Pancreas (tissue), 10 donors: ENCODE results near the gene HEG1. TPM values are rescaled to one million over a fixed set of nuclear protein-coding genes. Genes with fewer than 3 reads are reported as not detected.

Experiments
- ATAC-seq, 4 donors: fragments of 200-7000 bp; cut with Tn5 transposase; one replicate each; pipeline versions ENCODE4 v1.8.0 to v1.9.1; 2020; ENCODE audit warnings: mild to moderate bottlenecking in 4 of 4, moderate library complexity in 4 of 4
- DNase-seq, 6 donors: peaks; one replicate each; pipeline ENCODE4 v3.0.0-alpha.2; 2020
- FAIRE-seq: peaks from 2 replicates; lab custom pipeline; 2012; peaks lifted over from hg19 to GRCh38; lab: Jason Lieb, UNC
- H3K27ac ChIP-seq, 4 donors: fragments of 200-600 bp; sonication (generic); 1 replicate in 3 of 4; 2 replicates in 1 of 4; pipeline versions ENCODE4 v1.5.0 to v1.8.0; 2020
- H3K27me3 ChIP-seq, 4 donors: fragments of 200-600 bp; one replicate each; pipeline ENCODE4 v1.8.0; 2021
- H3K36me3 ChIP-seq, 3 donors: fragments of 200-600 bp; sonication (generic) in 1 of 3; one replicate each; pipeline versions ENCODE4 v1.5.0 to v1.8.0; 2020 to 2021
- H3K4me1 ChIP-seq, 3 donors: fragments of 200-600 bp; one replicate each; pipeline ENCODE4 v1.8.0; 2021
- H3K4me3 ChIP-seq, 4 donors: fragments of 200-600 bp; sonication (generic) in 2 of 4; one replicate each; pipeline versions ENCODE4 v1.5.0 to v1.8.0; 2020 to 2021
- H3K9me3 ChIP-seq, 4 donors: fragments of 200-600 bp; one replicate each; pipeline ENCODE4 v1.8.0; 2021
- WGBS, 2 donors: extraction: QIAGEN DNeasy Blood & Tissue Kit; methylation state at CpG; one replicate each; pipeline ENCODE4 v1.1.7; 2013; 5-methylcytosine and 5-hydroxymethylcytosine counted together
- intact Hi-C, 3 donors: fragments of 100-400 bp; cut with DNase I; formaldehyde crosslinking; loops; one replicate each; pipeline versions ENCODE4 v1.11.1 to v1.14.2; 2022
- polyA plus RNA-seq, 2 donors: library from polyadenylated mRNA; stranded (reverse); fragments of 200-250 nt; gene quantifications; one replicate each; pipeline ENCODE4 v1.2.3, GENCODE V29; 2013
- total RNA-seq, 6 donors: library from RNA; stranded (reverse); fragmentation: NEBNext Ultra II Directional in 4 of 6; extraction: Animal tissue kit (Norgen Biotek cat#: 25700) in 4 of 6; gene quantifications; one replicate each; pipeline versions ENCODE4 v1.2.1 to v1.2.4, GENCODE V29; 2021 to 2023
- TF ChIP-seq, protein P1 (sequence below), 4 donors: fragments of 200-600 bp; sonication (generic) in 3 of 4; IDR thresholded peaks; one replicate each; pipeline versions ENCODE4 v1.5.0 to v1.8.0; 2021; ENCODE audit warnings: antibody characterized with exemption in 4 of 4
- donor health status: healthy with polysubstance abuse.
- donor health status: DM: no; HTN: no; CAD: no; lungs with moderate emphysema.
- donor health status: DM: no; HTN: no; CAD: no.
- donor health status: control.
- donor health status: control.
- donor health status: Bipolar disorder and iron deficiency.
- donor health status: DM: yes; HTN: yes; CAD: no.
- donor health status: DM: no; HTN: no; CAD: no.
- donor health status: DM: no; HTN: no; CAD: no.
- donor health status: DM: yes; HTN: yes; CAD: no.

The HEG1 gene
- total and polyA plus RNA-seq, 8 donors, result 9.6 to 36.6 (median 20.9) TPM

DNA sequence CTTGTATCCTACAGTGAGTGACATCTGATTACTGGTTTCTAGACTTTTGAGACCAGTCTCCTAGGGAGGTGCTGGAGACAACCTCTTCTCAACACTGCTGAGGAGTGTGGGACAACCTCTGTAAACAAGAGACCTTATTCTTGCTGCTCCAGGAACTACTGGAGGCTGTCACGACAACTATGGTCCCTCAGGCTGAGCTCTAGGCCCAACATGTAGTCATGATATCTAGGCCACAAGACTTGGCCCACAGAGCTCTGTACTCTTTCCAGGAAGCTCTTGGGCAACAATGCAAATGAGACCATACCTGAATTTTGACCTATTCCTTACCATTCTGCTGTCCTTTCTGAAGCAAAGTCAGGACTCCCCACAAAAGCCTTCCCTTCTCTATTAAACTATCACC is 24.3 kb upstream of the HEG1 start:
- ATAC-seq, result no peak
- intact Hi-C loops, result no loop called here

DNA sequence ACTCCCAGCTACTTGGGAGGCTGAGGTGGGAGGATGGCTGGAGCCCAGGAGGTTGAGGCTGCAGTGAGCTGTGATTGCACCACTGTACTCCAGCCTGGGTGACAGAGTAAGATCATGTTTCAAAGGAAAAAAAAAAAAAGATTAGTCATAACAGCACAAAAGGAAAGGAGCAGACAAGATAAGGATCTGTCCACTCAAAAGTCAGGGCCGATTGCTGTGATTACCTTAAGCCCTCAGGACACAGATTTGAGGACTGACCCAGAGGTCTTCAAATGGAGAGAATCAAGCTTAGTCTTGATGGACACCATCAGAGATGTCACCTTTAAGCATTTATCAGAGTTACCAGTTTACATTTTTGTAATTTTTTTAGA is 23.9 kb upstream of the HEG1 start:
- FAIRE-seq, result no peak
- Histone ChIP-seq H3K36me3 (peaks cover 0 to 6% (median 0%) of the 10 kb centered on the region in 3 donors), H3K27me3 (no peaks in the 10 kb centered on the region), H3K27ac (no peak overlapping the region), H3K4me3 (no peak overlapping the region), H3K4me1 (no peaks in the 10 kb centered on the region), H3K9me3 (no peaks in the 10 kb centered on the region)
- TF ChIP-seq, protein P1, sequence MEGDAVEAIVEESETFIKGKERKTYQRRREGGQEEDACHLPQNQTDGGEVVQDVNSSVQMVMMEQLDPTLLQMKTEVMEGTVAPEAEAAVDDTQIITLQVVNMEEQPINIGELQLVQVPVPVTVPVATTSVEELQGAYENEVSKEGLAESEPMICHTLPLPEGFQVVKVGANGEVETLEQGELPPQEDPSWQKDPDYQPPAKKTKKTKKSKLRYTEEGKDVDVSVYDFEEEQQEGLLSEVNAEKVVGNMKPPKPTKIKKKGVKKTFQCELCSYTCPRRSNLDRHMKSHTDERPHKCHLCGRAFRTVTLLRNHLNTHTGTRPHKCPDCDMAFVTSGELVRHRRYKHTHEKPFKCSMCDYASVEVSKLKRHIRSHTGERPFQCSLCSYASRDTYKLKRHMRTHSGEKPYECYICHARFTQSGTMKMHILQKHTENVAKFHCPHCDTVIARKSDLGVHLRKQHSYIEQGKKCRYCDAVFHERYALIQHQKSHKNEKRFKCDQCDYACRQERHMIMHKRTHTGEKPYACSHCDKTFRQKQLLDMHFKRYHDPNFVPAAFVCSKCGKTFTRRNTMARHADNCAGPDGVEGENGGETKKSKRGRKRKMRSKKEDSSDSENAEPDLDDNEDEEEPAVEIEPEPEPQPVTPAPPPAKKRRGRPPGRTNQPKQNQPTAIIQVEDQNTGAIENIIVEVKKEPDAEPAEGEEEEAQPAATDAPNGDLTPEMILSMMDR (IDR thresholded peaks at IDR 0.05), result no peak
- intact Hi-C loops, result no loop called here
- 65 to 71% methylated on average over 1 of the region's 1 CpG for WGBS, 2 donors
- DNase-seq, result no peak
- no peak for ATAC-seq

More for the DNA sequence above, 24.3 kb upstream of the HEG1 start:
- WGBS, 2 donors, result 95 to 96% methylated on average over 1 of the region's 1 CpG
- TF ChIP-seq, protein P1 (IDR thresholded peaks at IDR 0.05), result no peak
- no peaks in the 10 kb centered on the region for H3K27me3 ChIP-seq
- no peaks in the 10 kb centered on the region for H3K4me1 ChIP-seq
- DNase-seq, result no peak
- H3K4me3 ChIP-seq, result no peak overlapping the region
- H3K9me3 ChIP-seq, result no peaks in the 10 kb centered on the region
- no peak for FAIRE-seq
- no peak overlapping the region for H3K27ac ChIP-seq
- peaks cover 0 to 6% (median 0%) of the 10 kb centered on the region in 3 donors for H3K36me3 ChIP-seq

DNA sequence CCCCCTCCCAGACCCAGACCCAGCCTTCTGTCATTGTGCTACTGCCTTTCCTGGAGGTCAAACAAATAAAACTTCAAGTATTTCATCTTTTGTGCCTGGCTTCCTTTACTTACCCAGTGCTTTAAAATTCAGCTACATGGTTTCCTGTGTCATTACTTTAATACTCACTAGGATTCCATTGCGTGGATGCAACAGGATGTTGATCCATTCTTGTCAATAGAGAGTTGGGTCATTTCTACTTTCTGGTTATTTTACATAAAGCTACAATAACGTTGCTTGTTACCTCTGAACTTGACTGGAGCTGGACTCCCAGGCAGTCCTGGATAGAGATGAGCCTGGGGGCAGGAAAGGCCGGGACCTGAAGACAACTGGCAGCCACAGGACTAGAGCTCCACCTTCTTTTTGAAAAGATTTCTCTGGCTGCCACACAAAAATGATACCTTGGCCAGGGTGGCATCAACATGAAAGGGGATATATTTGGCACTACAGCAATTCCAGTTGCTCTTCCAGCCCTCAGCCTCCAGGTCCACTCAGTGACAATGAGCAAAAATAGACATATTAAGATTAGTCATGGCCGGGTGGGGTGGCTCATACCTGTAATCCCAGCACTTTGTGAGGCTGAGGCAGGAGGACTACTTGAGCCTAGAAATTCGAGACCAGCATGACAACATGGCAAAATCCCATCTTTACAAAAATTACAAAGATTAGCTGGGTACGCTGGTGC is 23.3 kb upstream of the HEG1 start:
- H3K27me3 ChIP-seq, result no peaks in the 10 kb centered on the region
- no peaks in the 10 kb centered on the region for H3K9me3 ChIP-seq
- H3K36me3 ChIP-seq, result peaks cover 0 to 6% (median 0%) of the 10 kb centered on the region in 3 donors
- 89 to 95% methylated on average over 6 of the region's 6 CpGs for WGBS, 2 donors
- no peaks in the 10 kb centered on the region for H3K4me1 ChIP-seq
- intact Hi-C loops, result no loop called here
- no peak overlapping the region for H3K4me3 ChIP-seq
- H3K27ac ChIP-seq, result no peak overlapping the region
- no peak for ATAC-seq
- no peak for FAIRE-seq
- DNase-seq, result no peak
- TF ChIP-seq, protein P1 (IDR thresholded peaks at IDR 0.05), result no peak

DNA sequence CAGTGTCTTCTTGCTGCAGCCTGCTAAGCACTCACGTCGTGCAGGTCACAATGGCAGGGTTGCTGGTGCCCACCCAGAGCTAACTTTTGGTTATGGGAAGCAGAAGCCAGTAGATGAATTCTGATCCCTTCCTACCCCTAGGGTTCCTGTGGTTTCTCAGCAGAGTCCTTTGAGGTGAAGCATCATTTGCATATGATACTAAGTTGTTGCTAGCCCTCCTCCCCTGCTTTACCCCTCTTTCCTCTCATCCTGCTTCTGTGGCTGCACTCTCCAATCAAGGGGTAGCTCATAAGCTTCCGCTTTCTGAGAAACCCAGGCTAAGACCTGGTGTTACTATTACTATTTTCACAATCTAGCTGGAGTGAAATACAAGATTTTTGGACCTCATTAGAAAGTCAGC is 22.1 kb upstream of the HEG1 start:
- no peaks in the 10 kb centered on the region for H3K4me1 ChIP-seq
- no peak for ATAC-seq
- no peaks in the 10 kb centered on the region for H3K36me3 ChIP-seq
- TF ChIP-seq, protein P1 (IDR thresholded peaks at IDR 0.05), result no peak
- no peaks in the 10 kb centered on the region for H3K9me3 ChIP-seq
- no peak for DNase-seq
- no peak overlapping the region for H3K27ac ChIP-seq
- intact Hi-C loops, result no loop called here
- no peak for FAIRE-seq
- no peaks in the 10 kb centered on the region for H3K27me3 ChIP-seq
- H3K4me3 ChIP-seq, result no peak overlapping the region
- 92 to 98% methylated on average over 3 of the region's 3 CpGs for WGBS, 2 donors

DNA sequence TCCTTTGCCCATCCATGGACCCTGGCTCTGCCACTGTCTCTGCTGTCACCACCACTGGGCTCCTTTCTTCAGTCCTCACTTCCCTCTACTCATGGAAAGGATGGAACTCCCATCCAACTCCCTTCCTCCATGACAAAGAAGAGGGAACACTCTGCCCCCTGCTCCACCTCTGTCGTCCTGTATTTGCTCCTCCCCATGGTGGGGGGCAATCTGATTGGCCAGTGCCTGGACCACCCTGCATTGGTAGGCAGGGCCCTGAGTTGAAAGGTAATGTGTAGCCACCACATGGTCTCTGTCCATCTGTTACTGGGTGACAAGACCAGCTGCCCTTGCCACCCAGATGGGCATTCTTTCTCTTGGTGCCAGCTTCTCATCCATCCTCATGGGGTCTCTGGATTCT is 20.7 kb upstream of the HEG1 start:
- no peaks in the 10 kb centered on the region for H3K36me3 ChIP-seq
- TF ChIP-seq, protein P1 (IDR thresholded peaks at IDR 0.05), result no peak
- no peak for ATAC-seq
- no peak for FAIRE-seq
- H3K27me3 ChIP-seq, result no peaks in the 10 kb centered on the region
- 82 to 86% methylated on average over 1 of the region's 1 CpG for WGBS, 2 donors
- H3K4me1 ChIP-seq, result no peaks in the 10 kb centered on the region
- no peak overlapping the region for H3K4me3 ChIP-seq
- DNase-seq, result no peak
- H3K27ac ChIP-seq, result no peak overlapping the region
- intact Hi-C loops, result no loop called here
- H3K9me3 ChIP-seq, result no peaks in the 10 kb centered on the region
